HCT116 (cell line): ENCODE measurements around the gene PSORS1C2.

Experiments used
- ELF1 ChIP-seq: IDR thresholded peaks from 2 replicates; pipeline ENCODE4 v1.6.1; 2012; ENCODE audit warnings: low read depth, borderline replicate concordance
- TF ChIP-seq, protein P1 (sequence below), 3 experiments: fragments of 200-600 bp in 1 of 3; sonication (generic) in 1 of 3; IDR thresholded peaks in 2 of 3; conservative IDR thresholded peaks in 1 of 3; 2 replicates each; pipeline ENCODE4 v1.5.1; 2012 to 2017; ENCODE audit warnings: low read depth in 2 of 3, low read length in 2 of 3, antibody characterized with exemption in 1 of 3, borderline replicate concordance in 1 of 3, control low read depth in 1 of 3, mild to moderate bottlenecking in 1 of 3, mixed read lengths in 1 of 3, mixed run types in 1 of 3, moderate library complexity in 1 of 3; ENCODE audit not compliant: insufficient read depth in 1 of 3

DNA sequence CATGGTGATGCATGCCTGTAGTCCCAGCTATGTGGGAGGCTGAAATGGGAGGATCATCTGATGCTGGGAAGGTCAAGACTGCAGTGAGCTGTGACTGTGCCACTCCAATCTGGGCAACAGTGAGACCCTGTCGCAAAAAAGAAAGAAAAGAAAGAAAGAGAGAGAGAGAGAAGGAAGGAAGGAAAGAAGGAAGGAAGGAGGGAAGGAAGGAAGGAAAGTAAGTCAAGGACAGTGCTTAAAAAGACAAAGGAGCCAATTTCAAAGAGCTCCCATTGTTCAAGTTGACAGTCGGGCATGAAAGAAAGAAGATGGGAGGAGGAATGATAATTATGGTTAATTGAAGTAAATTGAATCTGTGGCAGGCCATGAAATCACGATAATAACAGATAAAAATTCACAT lies 42.7 kb downstream of the PSORS1C2 start:
- TF ChIP-seq, protein P1, sequence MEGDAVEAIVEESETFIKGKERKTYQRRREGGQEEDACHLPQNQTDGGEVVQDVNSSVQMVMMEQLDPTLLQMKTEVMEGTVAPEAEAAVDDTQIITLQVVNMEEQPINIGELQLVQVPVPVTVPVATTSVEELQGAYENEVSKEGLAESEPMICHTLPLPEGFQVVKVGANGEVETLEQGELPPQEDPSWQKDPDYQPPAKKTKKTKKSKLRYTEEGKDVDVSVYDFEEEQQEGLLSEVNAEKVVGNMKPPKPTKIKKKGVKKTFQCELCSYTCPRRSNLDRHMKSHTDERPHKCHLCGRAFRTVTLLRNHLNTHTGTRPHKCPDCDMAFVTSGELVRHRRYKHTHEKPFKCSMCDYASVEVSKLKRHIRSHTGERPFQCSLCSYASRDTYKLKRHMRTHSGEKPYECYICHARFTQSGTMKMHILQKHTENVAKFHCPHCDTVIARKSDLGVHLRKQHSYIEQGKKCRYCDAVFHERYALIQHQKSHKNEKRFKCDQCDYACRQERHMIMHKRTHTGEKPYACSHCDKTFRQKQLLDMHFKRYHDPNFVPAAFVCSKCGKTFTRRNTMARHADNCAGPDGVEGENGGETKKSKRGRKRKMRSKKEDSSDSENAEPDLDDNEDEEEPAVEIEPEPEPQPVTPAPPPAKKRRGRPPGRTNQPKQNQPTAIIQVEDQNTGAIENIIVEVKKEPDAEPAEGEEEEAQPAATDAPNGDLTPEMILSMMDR (IDR thresholded peaks at IDR 0.05 in 2 of 3, conservative IDR thresholded peaks at IDR 0.05 in 1 of 3; ENCODE audit: borderline replicate concordance in 1 of 3, insufficient read depth in 1 of 3, low read depth in 2 of 3, low read length in 2 of 3) = no peak
- no peak for TF ChIP-seq ELF1
